Stimulated activated naive CD8-positive, alpha-beta T cell treated with anti-CD3 and anti-CD28 coated beads, Interleukin-15, Interleukin-2, amounts not matched to agents 100 U/mL and 50 U/mL, for 24 hours (primary cell): ENCODE measurements around the gene NSUN6.
A peak's percentile ranks its signal among the peaks of the same experiment; 100 is the strongest.
"Not testable (repeated sequence)": the region's sequence is repeated elsewhere in the genome, so short reads cannot be mapped to it uniquely, and the experiment has no call there.

Experiments used
- ATAC-seq: fragments of 150-1000 bp; cut with Tn5 transposase; one replicate; pipeline ENCODE4 v1.10.0; 2021
- DNase-seq: peaks from one replicate; pipeline ENCODE4 v3.0.0; 2021

NSUN6 gene

GRCh38 chr10:18659125-18659818 is 7.9 kb upstream of the NSUN6 start, which contains the start of gene ARL5B:
ARL5B (plus strand) TSS chr10:18659431; CDS start chr10:18659638, 207 bp downstream.
- ATAC-seq: peak; percentile 98
- DNase-seq: peak; percentile 97

DNA sequence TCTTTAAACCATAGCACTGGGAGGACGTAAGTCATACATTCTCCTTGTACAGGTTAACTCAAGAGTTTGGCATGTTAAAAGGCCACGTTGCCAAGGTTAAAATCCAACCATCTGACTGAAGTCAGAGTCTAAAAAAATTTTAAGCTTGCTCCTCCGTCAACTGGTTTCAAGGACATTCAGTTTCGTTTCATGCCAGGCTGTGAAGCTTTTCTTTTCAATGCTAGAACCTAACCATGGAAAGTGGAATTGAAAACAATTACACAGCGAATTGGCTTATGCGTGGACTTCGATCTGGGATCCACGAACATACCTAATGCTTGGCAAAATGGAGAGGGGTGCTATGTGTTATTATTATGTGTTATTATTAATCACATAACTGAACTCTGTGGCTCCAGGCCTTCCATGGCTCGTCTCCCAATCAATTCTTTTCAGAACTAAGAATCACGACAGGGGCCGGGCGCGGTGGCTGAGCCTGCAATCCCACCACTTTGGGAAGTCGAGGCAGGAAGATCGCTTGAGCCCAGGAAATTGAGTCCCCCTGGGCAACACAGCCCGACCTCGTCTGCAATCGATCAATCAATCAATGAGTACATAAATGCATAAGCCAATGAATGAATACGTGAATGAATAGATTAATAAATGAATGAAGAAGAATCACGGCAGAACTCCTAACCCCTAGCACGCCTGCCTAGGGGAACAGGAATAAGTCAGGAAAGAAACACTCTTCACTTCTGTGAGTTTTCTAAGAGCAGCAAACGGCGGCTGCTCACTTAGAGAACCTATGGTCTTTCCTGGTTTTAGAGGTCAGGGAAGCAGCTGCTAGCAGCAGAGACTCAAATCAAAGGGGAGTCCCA is 7.1 kb upstream of the NSUN6 start:
- DNase-seq (peak; percentile 34), ATAC-seq (no peak)

- ATAC-seq (no peak), DNase-seq (no peak)
Measured at GRCh38 chr10:18656724-18657123, 5.3 kb upstream of the NSUN6 start.

DNA sequence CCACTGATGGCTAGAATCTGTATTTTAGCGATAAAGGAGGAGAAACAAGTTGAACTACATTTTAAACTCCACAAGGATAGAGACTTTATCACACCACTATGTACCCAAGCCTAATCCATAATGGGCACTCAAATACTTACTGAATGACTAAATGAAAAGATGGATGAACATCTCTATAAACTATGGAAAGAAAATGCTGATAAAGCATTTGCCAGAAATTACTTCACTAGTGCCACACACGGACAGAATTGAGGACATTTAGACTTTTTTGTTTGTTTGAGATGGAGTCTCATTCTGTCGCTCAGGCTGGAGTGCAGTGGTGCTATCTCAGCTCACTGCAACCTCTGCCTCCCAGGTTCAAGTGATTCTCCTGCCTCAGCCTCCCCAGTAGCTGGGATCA is 1.7 kb upstream of the NSUN6 start:
- DNase-seq: no peak
- no peak for ATAC-seq

DNA sequence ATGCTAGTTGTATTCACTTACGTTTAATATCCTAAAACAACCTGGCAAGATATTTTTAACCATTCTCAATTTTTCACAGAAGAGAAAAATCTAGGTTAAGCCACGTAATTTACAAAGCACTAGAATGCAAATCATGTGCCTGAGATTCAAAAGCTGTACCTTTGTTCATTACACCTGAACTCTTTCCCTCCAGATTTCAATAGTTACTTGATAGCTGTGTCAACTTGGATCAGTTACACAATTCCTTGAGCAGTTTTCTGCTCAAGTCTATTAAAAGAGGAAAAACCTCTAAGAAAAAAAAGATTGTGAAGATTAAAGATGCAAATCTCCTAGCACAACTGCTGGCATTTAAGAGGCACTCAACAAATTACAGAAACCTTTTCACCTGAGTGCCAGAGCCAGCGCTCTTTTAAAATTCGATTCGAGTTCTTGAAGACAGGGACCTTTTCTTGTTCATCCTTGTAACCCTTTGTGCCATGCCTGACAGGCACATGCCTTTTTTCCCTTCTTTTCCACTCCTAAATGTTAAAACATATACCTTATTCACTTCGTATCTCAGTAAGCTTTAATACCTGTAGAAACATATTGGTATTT is 886 bp downstream of the NSUN6 start:
- ATAC-seq (no peak), DNase-seq (no peak)

- ATAC-seq: no peak
- no peak for DNase-seq
Measured at GRCh38 chr10:18649364-18649959, 1.9 kb downstream of the NSUN6 start.

DNA sequence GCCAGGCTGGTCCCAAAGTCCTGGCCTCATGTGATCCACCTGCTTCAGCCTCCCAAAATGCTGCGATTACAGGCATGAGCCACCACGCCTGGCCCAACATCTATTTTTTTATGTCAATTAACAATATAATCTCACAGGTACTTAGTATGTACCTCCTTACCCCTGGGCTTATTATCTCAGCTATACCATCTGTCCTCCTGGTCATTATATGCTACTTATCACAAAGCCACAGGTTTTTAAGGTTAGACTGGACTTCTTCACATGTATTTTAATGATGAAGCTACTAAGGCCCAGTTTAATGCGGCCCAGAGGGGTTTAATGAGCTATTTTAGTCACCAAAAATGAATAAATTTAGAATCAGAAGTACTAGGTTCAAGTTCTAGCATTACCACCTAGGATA is 3.4 kb downstream of the NSUN6 start:
- DNase-seq (no peak), ATAC-seq (no peak)

GRCh38 chr10:18647151-18647550 is 4.2 kb downstream of the NSUN6 start:
- DNase-seq: no peak
- ATAC-seq: no peak

DNA sequence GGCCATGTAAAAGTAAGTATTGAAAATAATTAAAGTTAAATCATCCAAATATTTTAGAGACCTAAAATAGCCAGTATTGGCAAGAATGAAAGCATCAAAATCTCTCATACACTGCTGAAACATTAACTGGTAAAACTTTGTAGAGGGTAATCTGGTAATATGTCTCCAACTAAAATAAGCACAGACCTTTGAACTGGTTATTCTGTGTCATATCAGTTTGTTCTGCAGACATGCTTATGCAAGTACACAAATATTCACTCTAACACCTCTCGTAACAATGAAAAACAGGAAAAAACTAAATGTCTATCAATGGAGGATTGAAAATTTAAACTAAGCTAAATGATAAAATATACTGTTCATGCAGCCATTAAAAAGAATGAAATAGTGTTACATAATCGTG is 11.7 kb downstream of the NSUN6 start:
- ATAC-seq: not testable (repeated sequence)

DNA sequence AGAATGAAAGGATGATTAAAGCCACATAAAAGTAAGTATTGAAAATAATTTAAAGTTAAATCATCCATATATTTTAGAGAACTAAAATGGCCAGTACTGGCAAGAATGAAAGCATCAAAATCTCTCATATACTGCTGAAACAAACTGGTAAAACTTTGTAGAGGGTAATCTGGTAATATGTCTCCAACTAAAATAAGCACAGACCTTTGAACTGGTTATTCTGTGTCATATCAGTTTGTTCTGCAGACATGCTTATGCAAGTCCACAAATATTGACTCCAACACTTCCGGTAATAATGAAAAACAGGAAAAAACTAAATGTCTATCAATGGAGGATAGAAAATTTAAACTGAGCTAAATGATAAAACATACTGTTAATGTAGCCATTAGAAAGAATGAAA is 14.0 kb downstream of the NSUN6 start:
- not testable (repeated sequence) for DNase-seq, ATAC-seq

More for the DNA sequence above, 11.7 kb downstream of the NSUN6 start:
- not testable (repeated sequence) for DNase-seq

DNA sequence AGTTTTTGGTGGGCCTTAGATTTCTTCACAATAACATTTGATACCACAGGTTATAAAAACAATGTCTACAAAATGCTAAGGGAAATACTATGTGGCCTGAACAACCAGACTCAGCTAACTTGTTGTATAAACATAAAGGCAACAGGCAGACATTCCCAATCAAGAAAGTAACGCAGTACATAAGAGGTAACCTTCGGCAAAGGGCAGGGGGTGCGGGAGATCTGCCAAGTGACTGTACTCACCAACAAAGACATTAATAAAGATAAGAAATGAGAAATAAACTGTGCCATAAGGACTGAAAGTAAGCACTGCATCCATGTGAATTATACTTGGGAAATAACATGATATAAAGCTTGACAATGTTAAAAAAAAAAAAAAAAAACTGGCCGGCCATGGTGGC is 15.4 kb downstream of the NSUN6 start:
- DNase-seq (no peak), ATAC-seq (no peak)

- not testable (repeated sequence) for DNase-seq, ATAC-seq
Measured at GRCh38 chr10:18632500-18632899, 18.9 kb downstream of the NSUN6 start.

DNA sequence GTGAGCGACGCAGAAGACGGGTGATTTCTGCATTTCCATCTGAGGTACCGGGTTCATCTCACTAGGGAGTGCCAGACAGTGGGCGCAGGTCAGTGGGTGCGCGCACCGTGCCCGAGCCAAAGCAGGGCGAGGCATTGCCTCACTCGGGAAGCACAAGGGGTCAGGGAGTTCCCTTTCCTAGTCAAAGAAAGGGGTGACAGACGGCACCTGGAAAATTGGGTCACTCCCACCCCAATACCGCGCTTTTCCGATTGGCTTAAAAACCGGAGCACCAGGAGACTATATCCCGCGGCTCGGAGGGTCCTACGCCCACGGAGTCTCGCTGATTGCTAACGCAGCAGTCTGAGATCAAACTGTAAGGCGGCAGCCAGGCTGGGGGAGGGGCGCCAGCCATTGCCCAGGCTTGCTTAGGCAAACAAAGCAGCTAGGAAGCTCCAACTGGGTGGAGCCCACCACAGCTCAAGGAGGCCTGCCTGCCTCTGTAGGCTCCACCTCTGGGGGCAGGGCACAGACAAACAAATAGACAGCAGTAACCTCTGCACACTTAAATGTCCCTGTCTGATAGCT is 23.9 kb downstream of the NSUN6 start:
- not testable (repeated sequence) for ATAC-seq
- DNase-seq: peak; percentile 72

GRCh38 chr10:18625886-18626285 is 25.5 kb downstream of the NSUN6 start:
- DNase-seq (no peak), ATAC-seq (no peak)

DNA sequence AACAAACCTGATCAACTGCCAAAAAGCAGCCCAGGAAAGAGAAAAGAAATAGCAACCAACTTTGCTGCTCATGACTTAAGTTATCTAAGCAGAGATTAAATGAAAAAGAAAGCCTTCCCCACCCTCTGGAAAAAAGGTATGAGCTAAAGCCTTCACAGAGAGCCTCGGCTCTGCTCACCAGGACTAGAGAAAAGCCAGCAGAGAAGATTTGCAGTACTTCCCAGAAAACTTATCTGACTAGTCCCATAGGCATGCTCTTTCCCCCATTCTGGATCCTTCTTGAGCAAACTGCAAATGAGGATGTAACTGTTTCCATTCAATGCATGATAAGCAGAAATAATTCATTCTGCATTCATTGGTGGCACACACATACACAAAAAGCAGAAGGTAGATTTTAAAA is 27.7 kb downstream of the NSUN6 start:
- not testable (repeated sequence) for ATAC-seq, DNase-seq

GRCh38 chr10:18620856-18621255 is 30.5 kb downstream of the NSUN6 start:
- ATAC-seq: no peak
- no peak for DNase-seq

GRCh38 chr10:18619016-18619415 is 32.4 kb downstream of the NSUN6 start:
- no peak for DNase-seq
- no peak for ATAC-seq

- DNase-seq: no peak
- no peak for ATAC-seq
Measured at GRCh38 chr10:18616337-18616736, 35.0 kb downstream of the NSUN6 start.

GRCh38 chr10:18615618-18616017 is 35.8 kb downstream of the NSUN6 start:
- DNase-seq: no peak
- ATAC-seq: no peak

DNA sequence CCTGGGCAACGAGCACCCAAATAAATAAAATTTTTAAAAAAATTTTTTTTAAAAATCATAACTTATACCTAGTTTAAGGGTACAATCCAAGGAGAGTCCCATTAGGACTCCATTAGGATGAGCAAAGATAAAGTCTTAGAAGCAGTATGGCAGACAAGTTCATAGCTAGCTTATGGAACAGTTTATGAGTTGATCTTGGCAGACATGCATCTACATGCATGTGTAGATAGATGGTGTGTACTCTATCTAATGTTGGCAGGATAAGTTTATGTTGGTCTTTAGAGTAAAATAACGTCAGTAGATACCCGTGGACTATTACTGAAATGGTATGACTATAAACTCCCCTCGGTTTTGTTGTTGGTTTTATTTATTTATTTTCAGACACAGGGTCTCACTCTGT is 40.2 kb downstream of the NSUN6 start:
- DNase-seq: no peak
- ATAC-seq: no peak

DNA sequence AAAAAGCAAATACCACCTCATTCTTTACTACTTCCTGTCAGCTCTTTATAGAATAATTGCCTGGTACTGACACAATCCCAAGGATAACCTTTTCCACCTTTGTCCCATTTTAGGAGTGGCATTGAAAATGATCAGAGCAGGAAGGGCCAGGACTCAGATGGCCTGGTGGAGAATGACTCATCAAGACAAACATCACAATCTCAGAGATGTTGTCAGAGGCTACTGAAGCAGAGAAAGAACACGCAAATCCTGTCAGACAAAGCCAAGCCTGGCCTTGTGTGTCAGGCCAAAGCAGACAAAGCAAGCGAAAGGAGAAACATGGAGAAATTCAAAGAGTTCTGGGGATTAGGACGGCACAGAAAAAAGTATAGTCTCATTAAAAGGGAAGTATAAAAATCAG is 40.9 kb downstream of the NSUN6 start:
- ATAC-seq: no peak
- no peak for DNase-seq

GRCh38 chr10:18608596-18608995 is 42.8 kb downstream of the NSUN6 start:
- no peak for ATAC-seq
- no peak for DNase-seq
